Neural crest cell (in vitro differentiated cells): ENCODE measurements around the gene AOC3. TPM values are rescaled to one million over a fixed set of nuclear protein-coding genes. Genes with fewer than 3 reads are reported as not detected.
A peak's percentile ranks its signal among the peaks of the same experiment; 100 is the strongest.
"Not testable (repeated sequence)": the region's sequence is repeated elsewhere in the genome, so short reads cannot be mapped to it uniquely, and the experiment has no call there.

Experiments
- DNase-seq: peaks from one replicate; pipeline ENCODE4 v3.0.0; 2021; ENCODE audit warnings: low read depth, mixed read lengths, low spot score
- H3K27ac Mint-ChIP-seq: one replicate; pipeline ENCODE4 v1.8.0; 2021; ENCODE audit warnings: mild to moderate bottlenecking, mixed read lengths; ENCODE audit not compliant: unreplicated experiment
- H3K27me3 Mint-ChIP-seq: 2 replicates; pipeline ENCODE4 v1.8.0; 2021; ENCODE audit warnings: low read depth, mild to moderate bottlenecking, mixed read lengths
- H3K36me3 Mint-ChIP-seq: 2 replicates; pipeline ENCODE4 v1.8.0; 2021; ENCODE audit warnings: low read depth, mild to moderate bottlenecking, mixed read lengths
- H3K4me1 Mint-ChIP-seq: 2 replicates; pipeline ENCODE4 v1.8.0; 2021; ENCODE audit warnings: mixed read lengths
- H3K4me3 Mint-ChIP-seq: one replicate; pipeline ENCODE4 v1.8.0; 2021; ENCODE audit warnings: mild to moderate bottlenecking, mixed read lengths
- H3K9me3 Mint-ChIP-seq: 2 replicates; pipeline ENCODE4 v1.8.0; 2021; ENCODE audit warnings: mixed read lengths
- CTCF ChIP-seq: fragments of 200-600 bp; sonication (generic); conservative IDR thresholded peaks from 2 replicates; pipeline ENCODE4 v1.5.0; 2021; ENCODE audit warnings: antibody characterized with exemption, mild to moderate bottlenecking
- total RNA-seq: library from RNA; stranded (reverse); gene quantifications from 2 replicates; pipeline ENCODE4 v1.2.1, GENCODE V29; 2021

AOC3 gene
- total RNA-seq, 1 donor from 2014 or later, result 1.1 TPM

GRCh38 chr17:42849451-42850181, 1.4 kb upstream of the AOC3 start:
- Mint-ChIP-seq H3K27me3 (no peaks in the 10 kb centered on the region), H3K27ac (peak overlapping the region; percentile 81), H3K4me1 (no peaks in the 10 kb centered on the region), H3K9me3 (no peaks in the 10 kb centered on the region), H3K36me3 (no peaks in the 10 kb centered on the region), H3K4me3 (no peak overlapping the region)
- no peak for TF ChIP-seq CTCF
- no peak for DNase-seq

GRCh38 chr17:42851371-42852240, 607 bp downstream of the AOC3 start:
- not testable (repeated sequence) for DNase-seq, H3K36me3 Mint-ChIP-seq, H3K4me1 Mint-ChIP-seq, H3K27me3 Mint-ChIP-seq, H3K4me3 Mint-ChIP-seq, H3K27ac Mint-ChIP-seq, H3K9me3 Mint-ChIP-seq

- no peaks in the 10 kb centered on the region for H3K36me3 Mint-ChIP-seq
- no peak for DNase-seq
- no peak overlapping the region for H3K4me3 Mint-ChIP-seq
- H3K9me3 Mint-ChIP-seq, result no peaks in the 10 kb centered on the region
- H3K27me3 Mint-ChIP-seq, result no peaks in the 10 kb centered on the region
- peaks cover 8% of the 10 kb centered on the region for H3K4me1 Mint-ChIP-seq
- no peak overlapping the region for H3K27ac Mint-ChIP-seq
- TF ChIP-seq CTCF, result no peak
Observed at GRCh38 chr17:42852351-42852750, 1.4 kb downstream of the AOC3 start.

DNA sequence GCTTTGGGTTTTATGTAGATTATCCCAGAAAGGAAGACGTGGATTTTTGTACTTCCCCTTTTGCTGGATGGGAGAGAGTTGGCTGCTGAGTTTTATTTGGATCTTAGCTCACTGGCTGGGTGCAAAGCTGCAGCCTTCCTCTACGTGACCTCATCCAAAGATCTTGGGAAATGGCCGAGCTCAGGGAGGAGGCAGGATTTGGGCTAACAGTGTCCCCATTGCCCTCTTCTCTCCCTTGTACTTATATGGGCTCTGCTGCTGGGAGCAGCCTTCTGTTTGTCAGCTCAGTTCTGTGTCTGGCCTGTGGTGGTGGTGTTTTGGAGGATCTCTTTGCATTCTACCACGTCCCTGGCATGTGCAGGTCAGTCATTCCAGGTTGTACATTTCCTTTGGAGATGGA, 2.0 kb downstream of the AOC3 start:
- Mint-ChIP-seq H3K4me1 (peaks cover 8% of the 10 kb centered on the region), H3K27me3 (no peaks in the 10 kb centered on the region)
- TF ChIP-seq CTCF, result no peak

DNA sequence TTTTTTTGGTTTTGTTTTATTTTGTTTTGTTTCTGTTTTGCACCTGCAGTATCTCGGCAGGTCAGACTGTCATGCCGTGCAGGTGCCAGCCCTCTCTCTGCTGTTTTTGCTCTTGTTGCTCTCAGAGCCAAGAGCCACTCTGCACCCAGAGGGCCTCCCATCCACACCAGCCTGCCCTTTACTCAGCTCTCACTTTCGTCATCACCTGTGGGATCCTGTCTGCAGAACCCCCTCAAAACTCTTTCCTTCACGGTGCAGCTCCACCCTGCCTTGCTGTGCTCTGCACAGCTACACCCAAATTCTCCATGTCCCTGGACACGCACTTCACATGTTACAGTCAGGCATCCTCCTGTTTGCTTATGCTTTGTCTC, 2.6 kb downstream of the AOC3 start:
- H3K27ac Mint-ChIP-seq, result no peak overlapping the region
- no peaks in the 10 kb centered on the region for H3K27me3 Mint-ChIP-seq
- DNase-seq, result no peak
- no peaks in the 10 kb centered on the region for H3K36me3 Mint-ChIP-seq
- peaks cover 8% of the 10 kb centered on the region for H3K4me1 Mint-ChIP-seq
- H3K4me3 Mint-ChIP-seq, result no peak overlapping the region
- H3K9me3 Mint-ChIP-seq, result no peaks in the 10 kb centered on the region
- no peak for TF ChIP-seq CTCF

More for the DNA sequence above, 2.0 kb downstream of the AOC3 start:
- H3K36me3 Mint-ChIP-seq, result no peaks in the 10 kb centered on the region
- H3K4me3 Mint-ChIP-seq, result no peak overlapping the region
- no peaks in the 10 kb centered on the region for H3K9me3 Mint-ChIP-seq
- no peak for DNase-seq
- no peak overlapping the region for H3K27ac Mint-ChIP-seq
